GM10847 (cell line): ENCODE measurements around the gene CCDC102A.

Experiments
- POLR2A ChIP-seq: IDR thresholded peaks from 2 replicates; pipeline ENCODE4 v1.6.1; 2011; ENCODE audit not compliant: insufficient read length; ENCODE audit errors: extremely low read depth

CCDC102A gene

GRCh38 chr16:57485091-57485915, 51.1 kb downstream of the CCDC102A start:
- no peak for TF ChIP-seq POLR2A

GRCh38 chr16:57484515-57485005, 51.8 kb downstream of the CCDC102A start:
- TF ChIP-seq POLR2A: no peak

GRCh38 chr16:57483725-57484514, 52.5 kb downstream of the CCDC102A start:
- no peak for TF ChIP-seq POLR2A

DNA sequence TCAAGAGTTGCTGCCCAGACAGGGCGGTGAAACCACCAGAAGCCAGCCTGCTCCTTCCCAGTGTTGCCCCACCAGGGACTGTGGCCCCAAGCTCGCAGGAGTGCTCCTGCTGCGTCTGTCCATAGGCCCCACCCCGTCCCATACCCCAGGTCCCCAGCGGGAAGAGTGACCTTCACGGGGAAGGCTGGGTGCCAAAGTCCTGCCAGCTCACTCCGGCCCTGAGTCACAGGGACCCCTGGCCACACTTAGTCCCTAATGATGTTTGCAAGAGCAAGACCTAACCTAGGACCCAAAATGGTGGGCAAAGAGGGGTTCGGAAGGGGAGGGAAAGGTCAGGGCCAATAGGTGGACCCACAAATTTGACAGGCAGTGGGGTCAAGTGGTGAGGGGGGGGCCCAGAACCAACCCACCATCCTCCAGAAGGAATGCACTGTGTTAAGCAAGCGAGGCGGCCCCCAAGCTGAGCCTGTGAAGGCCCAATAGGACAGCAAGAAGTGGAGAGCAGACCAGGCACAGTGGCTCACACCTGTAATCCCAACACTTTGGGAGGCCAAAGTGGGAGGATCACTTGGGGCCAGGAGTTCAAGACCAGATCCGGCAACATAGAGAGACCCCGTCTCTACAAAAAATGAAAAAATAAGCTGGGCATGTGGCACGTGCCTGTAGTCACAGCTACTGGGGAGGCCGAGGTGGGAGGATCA, 53.4 kb downstream of the CCDC102A start:
- TF ChIP-seq POLR2A: no peak

- no peak for TF ChIP-seq POLR2A
Measured at GRCh38 chr16:57481421-57481820, 55.0 kb downstream of the CCDC102A start.

GRCh38 chr16:57480754-57481230, 55.6 kb downstream of the CCDC102A start:
- TF ChIP-seq POLR2A: no peak

- no peak for TF ChIP-seq POLR2A
Measured at GRCh38 chr16:57479976-57480753, 56.2 kb downstream of the CCDC102A start.

- no peak for TF ChIP-seq POLR2A
Measured at GRCh38 chr16:57479205-57479975, 57.0 kb downstream of the CCDC102A start.

DNA sequence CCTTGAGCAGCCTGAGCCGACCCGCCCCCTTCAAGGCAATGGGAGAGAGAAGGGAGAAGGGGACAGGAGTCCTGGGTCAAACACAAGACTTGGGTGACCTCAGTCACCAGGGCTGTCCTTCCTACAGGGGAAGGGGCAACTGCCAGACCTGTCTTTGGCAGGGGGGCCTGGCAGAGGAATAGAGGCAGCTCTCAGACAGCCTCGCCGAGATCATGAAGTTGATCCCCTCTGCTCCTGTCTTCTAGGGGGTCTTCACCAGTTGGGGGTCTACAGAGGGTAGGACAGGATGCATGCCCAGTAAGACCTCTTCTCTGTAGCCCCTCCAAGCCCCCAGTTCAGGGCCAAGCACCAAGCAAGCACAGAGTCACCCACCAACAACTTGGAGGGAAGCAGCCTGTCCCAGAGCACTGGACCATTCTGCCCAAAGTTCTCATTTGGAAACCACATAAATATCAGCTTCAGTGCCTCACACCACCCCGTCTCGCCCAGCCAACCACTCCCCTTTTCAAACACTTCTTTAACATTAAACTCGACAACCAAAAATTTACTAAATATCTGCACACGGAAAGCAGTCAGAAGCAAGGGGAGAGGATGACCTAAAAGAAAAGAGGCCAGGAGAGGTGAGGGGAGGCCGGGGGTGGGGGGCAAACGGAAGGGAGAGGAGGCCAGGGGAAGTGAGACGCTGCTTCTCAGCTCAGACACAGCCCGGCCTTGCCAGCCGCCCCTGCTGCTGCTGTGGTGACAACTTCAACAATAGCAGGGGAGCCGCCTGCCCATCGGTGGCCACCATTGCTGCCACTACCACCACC, 57.8 kb downstream of the CCDC102A start:
- no peak for TF ChIP-seq POLR2A

DNA sequence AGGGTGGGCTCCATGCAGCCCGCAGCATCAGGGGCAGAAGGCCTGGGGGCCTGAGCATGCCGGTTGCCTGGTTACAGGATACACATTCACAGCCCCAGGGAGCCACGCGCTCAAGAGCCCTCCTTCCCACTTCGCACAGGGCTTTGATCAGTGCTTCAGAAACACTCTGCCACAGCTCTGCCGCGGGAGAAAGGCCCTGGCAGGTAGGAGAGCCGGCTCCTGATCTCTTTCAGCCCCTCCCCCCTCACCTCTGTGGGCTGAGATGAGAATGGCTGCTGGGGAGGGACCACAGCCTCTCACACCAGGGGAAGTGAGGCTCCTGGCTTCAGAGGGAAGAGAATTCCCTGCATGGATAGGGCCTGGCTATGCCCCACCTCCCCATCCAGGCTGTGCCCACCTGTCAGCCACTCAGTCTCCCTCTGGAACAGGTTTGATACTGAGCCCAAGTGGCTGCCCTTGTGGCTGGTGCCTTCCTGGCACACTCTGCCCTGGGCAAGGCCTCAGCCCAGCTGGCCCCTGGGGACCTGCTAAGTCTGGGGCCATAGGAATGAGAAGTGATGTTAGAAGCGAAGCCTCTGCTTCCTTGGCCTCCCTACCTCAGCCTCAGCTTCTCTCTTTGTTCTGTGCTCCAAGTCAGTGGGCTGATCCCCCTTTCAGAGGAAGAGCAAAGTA, 58.7 kb downstream of the CCDC102A start:
- TF ChIP-seq POLR2A: no peak

- TF ChIP-seq POLR2A: no peak
Measured at GRCh38 chr16:57476546-57477410, 59.6 kb downstream of the CCDC102A start.

GRCh38 chr16:57475711-57476339, 60.5 kb downstream of the CCDC102A start:
- TF ChIP-seq POLR2A: no peak
